CD4-positive, alpha-beta T cell treated with Interferon gamma for 1 hour (primary cell): Measurements from ENCODE around the gene NPPA.

Source experiments
- DNase-seq: peaks from one replicate; pipeline ENCODE4 v3.0.0-alpha.2; 2020

Gene NPPA

DNA sequence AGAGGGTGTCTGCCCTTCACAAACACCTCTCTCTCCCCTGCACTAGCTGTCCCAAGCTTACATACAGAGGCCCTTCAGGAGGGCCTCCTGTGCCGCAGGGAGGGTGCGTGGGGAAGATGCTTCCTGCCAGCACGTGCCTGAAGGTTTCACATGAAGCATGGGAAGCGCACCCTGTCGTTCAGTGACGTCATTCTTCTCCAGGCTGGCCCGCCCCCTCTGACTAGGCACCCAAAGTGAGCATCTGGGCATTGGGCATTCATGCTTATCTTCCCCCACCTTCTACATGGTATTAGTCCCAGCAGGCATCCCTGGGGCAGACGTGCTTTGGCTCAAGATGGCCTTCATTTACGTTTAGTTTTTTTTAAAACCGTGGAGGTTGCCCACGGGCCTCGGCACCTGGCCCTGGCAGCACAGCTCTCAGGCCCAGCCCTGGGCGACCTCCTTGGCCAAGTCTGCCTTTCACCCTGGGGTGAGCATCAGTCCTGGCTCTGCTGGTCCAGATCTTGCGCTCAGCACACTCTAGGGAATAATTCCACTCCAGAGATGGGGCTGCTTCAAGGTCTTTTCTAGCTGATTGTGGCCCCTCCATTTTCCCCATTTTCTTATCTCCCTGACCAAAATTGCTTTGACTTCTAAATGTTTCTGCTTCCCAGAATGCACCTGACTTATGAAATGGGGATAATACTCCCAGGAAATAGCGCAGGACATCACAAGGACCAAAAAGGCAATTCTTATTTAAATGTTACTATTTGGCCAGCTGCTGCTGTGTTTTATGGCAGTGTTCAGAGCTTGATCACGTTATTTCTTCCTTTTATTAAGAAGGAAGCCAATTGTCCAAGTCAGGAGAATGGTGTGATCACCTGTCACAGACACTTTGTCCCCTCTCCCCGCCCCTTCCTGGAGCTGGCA, 6.1 kb downstream of the NPPA start:
- peak; percentile 14 for DNase-seq

DNA sequence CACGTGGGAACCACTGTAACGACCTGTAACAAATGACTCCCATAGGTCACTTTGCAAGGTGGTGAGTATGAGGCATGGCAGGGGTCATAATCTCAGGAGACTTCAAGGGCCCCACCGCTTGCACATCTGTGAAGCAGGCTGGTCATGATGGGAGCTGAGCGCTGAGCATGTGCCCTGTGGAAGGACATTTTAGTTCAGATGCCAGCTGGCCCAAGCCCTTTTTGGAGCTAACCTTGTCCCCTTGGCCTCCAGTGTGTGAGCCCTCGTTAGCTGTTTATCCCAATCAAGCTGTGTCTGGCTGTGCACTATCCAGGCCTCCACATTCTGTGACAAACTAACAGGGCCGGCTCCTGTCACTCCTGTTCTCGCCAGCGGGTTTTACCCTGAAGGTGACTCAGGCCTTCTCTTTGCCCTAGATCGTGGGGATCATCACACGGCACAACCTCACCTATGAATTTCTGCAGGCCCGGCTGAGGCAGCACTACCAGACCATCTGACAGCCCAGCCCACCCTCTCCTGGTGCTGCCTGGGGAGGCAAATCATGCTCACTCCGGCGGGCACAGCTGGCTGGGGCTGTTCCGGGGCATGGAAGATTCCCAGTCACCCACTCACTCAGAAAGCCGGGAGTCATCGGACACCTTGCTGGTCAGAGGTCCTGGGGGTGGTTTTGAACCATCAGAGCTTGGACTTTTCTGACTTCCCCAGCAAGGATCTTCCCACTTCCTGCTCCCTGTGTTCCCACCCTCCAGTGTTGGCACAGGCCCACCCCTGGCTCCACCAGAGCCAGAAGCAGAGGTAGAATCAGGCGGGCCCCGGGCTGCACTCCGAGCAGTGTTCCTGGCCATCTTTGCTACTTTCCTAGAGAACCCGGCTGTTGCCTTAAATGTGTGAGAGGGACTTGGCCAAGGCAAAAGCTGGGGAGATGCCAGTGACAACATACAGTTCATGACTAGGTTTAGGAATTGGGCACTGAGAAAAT, 7.6 kb downstream of the NPPA start:
- no peak for DNase-seq

- DNase-seq = peak; percentile 69
Observed at GRCh38 chr1:11838349-11839272, 9.0 kb downstream of the NPPA start.

- no peak for DNase-seq
Observed at GRCh38 chr1:11837767-11838348, 9.7 kb downstream of the NPPA start.

- DNase-seq = no peak
Observed at GRCh38 chr1:11836955-11837766, 10.4 kb downstream of the NPPA start.

- DNase-seq = no peak
Observed at GRCh38 chr1:11835441-11836225, 11.9 kb downstream of the NPPA start.

- no peak for DNase-seq
Observed at GRCh38 chr1:11833900-11834299, 13.7 kb downstream of the NPPA start.

DNA sequence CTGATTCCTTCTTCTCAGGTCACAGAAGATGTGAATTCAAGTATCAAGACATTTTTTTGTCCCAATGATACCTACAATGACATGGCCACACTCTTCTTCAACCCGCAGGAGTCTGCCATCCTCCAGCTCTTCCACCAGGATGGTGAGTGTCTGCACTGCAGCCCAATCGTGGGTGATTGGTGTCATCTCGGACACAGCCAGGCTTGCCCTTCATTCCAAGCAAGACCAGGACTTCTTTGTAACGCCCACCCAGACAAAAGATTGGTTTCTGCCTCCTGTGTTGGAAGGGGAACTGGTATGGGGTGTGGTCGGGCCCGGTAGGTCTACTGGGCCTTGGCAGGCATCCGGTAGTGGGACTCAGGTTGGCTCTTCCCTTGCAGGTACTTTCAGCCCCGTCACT, 14.1 kb downstream of the NPPA start:
- no peak for DNase-seq

DNA sequence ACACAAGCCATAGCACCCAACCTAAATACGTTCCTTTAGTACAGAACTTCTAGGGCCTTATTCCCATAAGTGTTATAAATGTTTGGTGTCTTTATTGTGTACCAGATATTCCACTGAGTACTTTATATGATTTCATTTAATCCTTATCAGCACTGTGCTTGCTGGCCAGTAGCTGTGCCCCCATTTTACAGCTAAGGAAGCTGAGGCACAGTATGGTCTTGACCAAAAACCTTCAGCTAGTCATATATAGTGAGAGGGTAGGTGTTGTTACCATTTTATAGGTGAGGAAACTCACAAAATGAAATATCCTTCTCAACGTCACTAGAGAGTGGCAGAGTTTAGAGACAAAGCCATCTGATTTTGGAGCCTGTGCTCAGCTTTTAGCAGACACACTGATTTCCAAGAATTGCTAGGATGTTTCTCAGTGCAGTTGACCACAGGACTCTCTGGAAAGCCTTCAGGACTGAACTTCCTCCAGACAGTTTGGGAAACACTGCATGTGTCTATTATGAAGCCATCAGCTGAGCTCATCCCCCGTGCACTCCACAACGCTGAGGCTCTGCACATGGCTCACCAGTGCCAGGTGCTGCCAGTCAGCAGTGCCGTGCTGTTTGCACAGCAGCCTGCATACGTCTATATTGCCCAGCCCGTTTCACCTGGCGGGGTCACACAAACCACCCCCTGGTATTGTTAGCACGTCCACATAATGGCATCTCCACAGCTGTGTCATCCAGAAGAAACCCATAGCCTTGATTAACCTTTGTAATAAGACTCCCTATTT, 15.4 kb downstream of the NPPA start:
- DNase-seq = no peak

- DNase-seq = no peak
Observed at GRCh38 chr1:11828511-11828910, 19.1 kb downstream of the NPPA start.

GRCh38 chr1:11826946-11827345, 20.6 kb downstream of the NPPA start:
- no peak for DNase-seq

GRCh38 chr1:11825131-11825530, 22.5 kb downstream of the NPPA start:
- no peak for DNase-seq

GRCh38 chr1:11823366-11824137, 24.0 kb downstream of the NPPA start:
- DNase-seq = no peak

- no peak for DNase-seq
Observed at GRCh38 chr1:11822091-11822490, 25.5 kb downstream of the NPPA start.

- DNase-seq = no peak
Observed at GRCh38 chr1:11817192-11817591, 30.4 kb downstream of the NPPA start.

GRCh38 chr1:11813021-11813420, 34.6 kb downstream of the NPPA start:
- DNase-seq = no peak

GRCh38 chr1:11807133-11807532, 40.5 kb downstream of the NPPA start:
- DNase-seq = no peak

DNA sequence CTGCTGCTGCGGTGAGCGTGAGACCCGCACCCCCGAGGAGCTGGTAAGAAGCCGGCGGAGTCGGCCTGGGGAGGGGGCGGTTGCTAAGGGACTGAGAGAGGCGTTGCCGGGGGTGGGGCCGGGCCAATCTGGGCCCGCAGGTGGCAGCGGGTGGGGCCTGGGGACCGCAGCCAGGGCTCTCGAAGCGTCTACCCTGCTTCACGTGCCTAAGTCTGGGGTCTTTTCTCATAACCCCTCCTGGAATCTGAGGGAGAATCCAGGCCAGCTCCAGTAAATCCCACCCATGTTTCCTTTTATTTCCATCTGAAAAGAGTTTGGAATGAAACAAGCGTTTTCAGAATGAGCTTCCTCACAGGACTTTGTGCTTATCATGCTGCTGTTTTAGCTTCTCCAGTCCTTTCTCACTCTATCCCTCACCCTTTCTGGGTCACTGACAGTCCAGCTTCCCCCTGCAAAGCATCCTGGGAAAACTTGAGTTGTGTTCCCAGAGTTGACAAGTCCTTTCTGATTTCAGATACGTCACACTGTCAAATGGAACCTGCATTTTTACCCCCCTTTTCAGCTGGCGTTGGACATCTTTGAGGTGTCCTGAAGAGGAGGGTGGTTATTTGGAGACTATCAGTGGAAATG, 41.2 kb downstream of the NPPA start:
- DNase-seq = peak; percentile 25
